ENCODE results near the gene RASSF10. TPM values are rescaled to one million over a fixed set of nuclear protein-coding genes. Genes with fewer than 3 reads are reported as not detected.
"Not testable (repeated sequence)": the region's sequence is repeated elsewhere in the genome, so short reads cannot be mapped to it uniquely, and the experiment has no call there.

The RASSF10 gene
- total RNA-seq, 2 donors from 2014 or later: not detected

- Mint-ChIP-seq H3K36me3 (no peaks in the 10 kb centered on the region), H3K27me3 (peaks cover 20 to 22% of the 10 kb centered on the region in 2 donors), H3K9me3 (peaks cover 3% of the 10 kb centered on the region), H3K4me3 (no peak overlapping the region), H3K27ac (no peak overlapping the region), H3K4me1 (ENCODE audit: low read depth in 2 of 2) (no peaks in the 10 kb centered on the region)
- ATAC-seq (no peak), DNase-seq (ENCODE audit: low spot score) (no peak)
Measured at GRCh38 chr11:13043912-13044628, 35.0 kb downstream of the RASSF10 start.

- not testable (repeated sequence) for ATAC-seq; H3K36me3 Mint-ChIP-seq; DNase-seq (ENCODE audit: low spot score); H3K9me3 Mint-ChIP-seq; H3K4me3 Mint-ChIP-seq; H3K27ac Mint-ChIP-seq; H3K4me1 Mint-ChIP-seq (ENCODE audit: low read depth in 2 of 2)
- H3K27me3 Mint-ChIP-seq: peaks cover 22 to 23% of the 10 kb centered on the region in 2 donors
Measured at GRCh38 chr11:13045089-13045488, 36.0 kb downstream of the RASSF10 start.

- Mint-ChIP-seq H3K36me3 (peaks cover 5% of the 10 kb centered on the region), H3K27ac (no peak overlapping the region)
- no peak for DNase-seq (ENCODE audit: low spot score)
Measured at GRCh38 chr11:13045734-13046133, 36.6 kb downstream of the RASSF10 start.

GRCh38 chr11:13046637-13047570 is 37.8 kb downstream of the RASSF10 start:
- peaks cover 5% of the 10 kb centered on the region for H3K36me3 Mint-ChIP-seq

More at GRCh38 chr11:13045734-13046133, 36.6 kb downstream of the RASSF10 start:
- Mint-ChIP-seq H3K9me3 (peaks cover 6% of the 10 kb centered on the region), H3K4me1 (ENCODE audit: low read depth in 2 of 2) (no peaks in the 10 kb centered on the region), H3K27me3 (peaks cover 26 to 28% of the 10 kb centered on the region in 2 donors), H3K4me3 (no peak overlapping the region)
- no peak for ATAC-seq

GRCh38 chr11:13047884-13048283 is 38.8 kb downstream of the RASSF10 start:
- DNase-seq (ENCODE audit: low spot score) (no peak), ATAC-seq (peak; percentile 96 to 97)
- peaks cover 6% of the 10 kb centered on the region for H3K36me3 Mint-ChIP-seq
- H3K27me3 Mint-ChIP-seq: peaks cover 33 to 39% of the 10 kb centered on the region in 2 donors
- H3K4me1 Mint-ChIP-seq (ENCODE audit: low read depth in 2 of 2): peaks cover 0 to 1% of the 10 kb centered on the region in 2 donors
- H3K4me3 Mint-ChIP-seq: no peak overlapping the region
- peaks cover 6% of the 10 kb centered on the region for H3K9me3 Mint-ChIP-seq
- no peak overlapping the region for H3K27ac Mint-ChIP-seq

More at GRCh38 chr11:13046637-13047570, 37.8 kb downstream of the RASSF10 start:
- Mint-ChIP-seq H3K4me1 (ENCODE audit: low read depth in 2 of 2) (no peaks in the 10 kb centered on the region), H3K27me3 (peaks cover 29 to 33% of the 10 kb centered on the region in 2 donors), H3K4me3 (no peak overlapping the region), H3K9me3 (peaks cover 6% of the 10 kb centered on the region), H3K27ac (no peak overlapping the region)
- DNase-seq (ENCODE audit: low spot score): no peak
- no peak for ATAC-seq

- H3K9me3 Mint-ChIP-seq: peaks cover 6% of the 10 kb centered on the region
- no peak overlapping the region for H3K4me3 Mint-ChIP-seq
- no peak overlapping the region for H3K27ac Mint-ChIP-seq
- ATAC-seq: no peak
- peaks cover 10% of the 10 kb centered on the region for H3K36me3 Mint-ChIP-seq
- peaks cover 44 to 53% of the 10 kb centered on the region in 2 donors for H3K27me3 Mint-ChIP-seq
- no peak for DNase-seq (ENCODE audit: low spot score)
- H3K4me1 Mint-ChIP-seq (ENCODE audit: low read depth in 2 of 2): peaks cover 20 to 26% of the 10 kb centered on the region in 2 donors
Measured at GRCh38 chr11:13051257-13051656, 42.1 kb downstream of the RASSF10 start.

GRCh38 chr11:13052130-13052571 is 43.0 kb downstream of the RASSF10 start:
- no peak overlapping the region for H3K4me3 Mint-ChIP-seq
- no peak for ATAC-seq
- H3K9me3 Mint-ChIP-seq: peaks cover 6% of the 10 kb centered on the region
- DNase-seq (ENCODE audit: low spot score): no peak
- H3K27ac Mint-ChIP-seq: no peak overlapping the region
- peaks cover 20 to 30% of the 10 kb centered on the region in 2 donors for H3K4me1 Mint-ChIP-seq (ENCODE audit: low read depth in 2 of 2)
- H3K27me3 Mint-ChIP-seq: peaks cover 48 to 62% of the 10 kb centered on the region in 2 donors
- peaks cover 10% of the 10 kb centered on the region for H3K36me3 Mint-ChIP-seq

GRCh38 chr11:13053255-13053917 is 44.3 kb downstream of the RASSF10 start:
- H3K9me3 Mint-ChIP-seq: peaks cover 3% of the 10 kb centered on the region
- no peak overlapping the region for H3K27ac Mint-ChIP-seq
- H3K27me3 Mint-ChIP-seq: peaks cover 49 to 72% of the 10 kb centered on the region in 2 donors
- DNase-seq (ENCODE audit: low spot score): no peak
- H3K4me1 Mint-ChIP-seq (ENCODE audit: low read depth in 2 of 2): peaks cover 20 to 30% of the 10 kb centered on the region in 2 donors
- H3K4me3 Mint-ChIP-seq: no peak overlapping the region
- H3K36me3 Mint-ChIP-seq: peaks cover 10% of the 10 kb centered on the region
- ATAC-seq: no peak

- H3K36me3 Mint-ChIP-seq: peaks cover 10% of the 10 kb centered on the region
Measured at GRCh38 chr11:13054278-13054677, 45.2 kb downstream of the RASSF10 start.

GRCh38 chr11:13055200-13055599 is 46.1 kb downstream of the RASSF10 start:
- peaks cover 40 to 65% of the 10 kb centered on the region in 2 donors for H3K27me3 Mint-ChIP-seq
- no peaks in the 10 kb centered on the region for H3K9me3 Mint-ChIP-seq
- H3K4me3 Mint-ChIP-seq: peak overlapping the region; percentile 6
- ATAC-seq: peak; percentile 78 to 93
- H3K27ac Mint-ChIP-seq: no peak overlapping the region
- H3K4me1 Mint-ChIP-seq (ENCODE audit: low read depth in 2 of 2): peaks cover 20 to 30% of the 10 kb centered on the region in 2 donors
- H3K36me3 Mint-ChIP-seq: peaks cover 5% of the 10 kb centered on the region
- DNase-seq (ENCODE audit: low spot score): no peak

More at GRCh38 chr11:13054278-13054677, 45.2 kb downstream of the RASSF10 start:
- Mint-ChIP-seq H3K27ac (no peak overlapping the region), H3K27me3 (peaks cover 49 to 72% of the 10 kb centered on the region in 2 donors), H3K9me3 (peaks cover 3% of the 10 kb centered on the region), H3K4me1 (ENCODE audit: low read depth in 2 of 2) (peaks cover 20 to 30% of the 10 kb centered on the region in 2 donors), H3K4me3 (no peak overlapping the region)
- DNase-seq (ENCODE audit: low spot score) (no peak), ATAC-seq (no peak)

GRCh38 chr11:13061294-13061990 is 52.3 kb downstream of the RASSF10 start:
- Mint-ChIP-seq H3K4me3 (no peak overlapping the region), H3K27ac (no peak overlapping the region), H3K4me1 (ENCODE audit: low read depth in 2 of 2) (peaks cover 0 to 5% of the 10 kb centered on the region in 2 donors), H3K36me3 (no peaks in the 10 kb centered on the region), H3K9me3 (peaks cover 3% of the 10 kb centered on the region), H3K27me3 (peaks cover 38 to 67% of the 10 kb centered on the region in 2 donors)
- ATAC-seq (no peak), DNase-seq (ENCODE audit: low spot score) (no peak)

Measured in natural killer cell treated with Interleukin-12 subunit alpha and Interleukin-12 subunit beta and Interleukin-15 and Interleukin-18, amount 100 ng/mL, for 72 hours (primary cell).